NT2/D1 (cell line): ENCODE results near the gene GAST.

Experiments used
- SUZ12 ChIP-seq: IDR thresholded peaks from 2 replicates; pipeline ENCODE4 v1.6.1; 2011; ENCODE audit not compliant: insufficient read length, insufficient read depth; ENCODE audit errors: extremely low read depth
- YY1 ChIP-seq: IDR thresholded peaks from 2 replicates; pipeline ENCODE4 v1.6.1; 2011; ENCODE audit not compliant: insufficient read length, insufficient read depth
- ZNF274 ChIP-seq: IDR thresholded peaks from 2 replicates; pipeline ENCODE4 v1.6.1; 2011; ENCODE audit warnings: mild to moderate bottlenecking, low read depth, low read length

DNA sequence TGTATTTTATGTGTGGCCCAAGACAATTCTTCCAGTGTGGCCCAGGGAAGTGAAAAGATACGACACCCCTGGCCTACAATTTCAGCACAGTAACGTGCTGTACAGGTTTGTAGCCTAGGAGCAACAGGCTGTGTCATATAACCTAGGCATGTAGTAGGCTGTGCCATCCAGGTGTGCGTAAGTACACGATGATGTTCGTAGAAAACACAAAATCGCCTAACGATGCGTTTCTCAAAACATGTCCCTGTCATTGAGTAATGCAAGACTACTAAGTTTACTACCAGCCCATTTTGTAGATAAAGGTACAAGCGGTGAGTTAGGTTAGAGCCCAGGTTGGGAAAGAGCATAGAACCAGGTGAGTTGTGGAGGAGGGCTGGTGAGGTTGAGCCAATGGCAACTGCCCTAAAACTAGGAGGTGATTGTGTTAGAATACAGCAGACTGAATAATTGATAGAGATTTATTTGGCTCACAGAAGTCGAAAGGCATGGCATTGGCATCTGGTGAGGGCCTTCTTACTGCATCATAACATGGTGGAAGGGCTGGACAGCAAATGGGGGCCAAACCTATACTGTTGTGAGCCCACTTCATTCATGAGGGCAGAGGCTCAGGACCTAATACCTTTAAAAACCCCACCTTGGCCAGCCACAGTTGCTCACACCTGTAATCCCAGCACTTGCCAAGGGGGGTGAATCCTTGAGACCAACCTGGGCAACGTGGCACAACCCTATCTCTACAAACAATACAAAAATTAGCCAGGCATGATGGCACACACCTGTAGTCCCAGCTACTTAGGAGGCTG lies 19.2 kb upstream of the GAST start:
- TF ChIP-seq ZNF274, result no peak
- no peak for TF ChIP-seq YY1
- no peak for TF ChIP-seq SUZ12
